Left ventricle myocardium inferior (tissue), 1 donor: ENCODE measurements around the gene EFHD1. TPM values are rescaled to one million over a fixed set of nuclear protein-coding genes. Genes with fewer than 3 reads are reported as not detected.

ENCODE experiments used
- DNase-seq: peaks from one replicate; pipeline ENCODE4 v3.0.0-alpha.2; 2020
- H3K27ac ChIP-seq: fragments of 200-600 bp; replicated peaks from 2 replicates; pipeline ENCODE4 v1.8.0; 2021
- H3K27me3 ChIP-seq: fragments of 200-600 bp; 2 replicates; pipeline ENCODE4 v1.8.0; 2021; ENCODE audit warnings: low read depth
- H3K36me3 ChIP-seq: fragments of 200-600 bp; 2 replicates; pipeline ENCODE4 v1.8.0; 2021
- H3K4me1 ChIP-seq: fragments of 200-600 bp; 2 replicates; pipeline ENCODE4 v1.8.0; 2021
- H3K4me3 ChIP-seq: fragments of 200-600 bp; 2 replicates; pipeline ENCODE4 v1.8.0; 2021; ENCODE audit warnings: mild to moderate bottlenecking, moderate library complexity
- H3K9me3 ChIP-seq: fragments of 200-600 bp; replicated peaks from 2 replicates; pipeline ENCODE4 v1.8.0; 2021
- intact Hi-C: fragments of 100-400 bp; cut with micrococcal nuclease; formaldehyde crosslinking; loops from one replicate; pipeline ENCODE4 v1.11.0; 2022
- total RNA-seq: library from RNA; stranded (reverse); fragmentation: NEBNext Ultra II Directional; extraction: Animal tissue kit (Norgen Biotek cat#: 25700); gene quantifications from one replicate; pipeline ENCODE4 v1.2.1, GENCODE V29; 2021
- TF ChIP-seq, protein P1 (sequence below): fragments of 200-600 bp; IDR thresholded peaks from 2 replicates; pipeline ENCODE4 v1.8.0; 2021; ENCODE audit warnings: antibody characterized with exemption, mild to moderate bottlenecking, borderline replicate concordance
- donor health status: DM: no; HTN: yes; CAD: no; lungs with severe emphysema.

Gene EFHD1
- total RNA-seq, 1 donor from 2014 or later, result 29.7 TPM

DNA sequence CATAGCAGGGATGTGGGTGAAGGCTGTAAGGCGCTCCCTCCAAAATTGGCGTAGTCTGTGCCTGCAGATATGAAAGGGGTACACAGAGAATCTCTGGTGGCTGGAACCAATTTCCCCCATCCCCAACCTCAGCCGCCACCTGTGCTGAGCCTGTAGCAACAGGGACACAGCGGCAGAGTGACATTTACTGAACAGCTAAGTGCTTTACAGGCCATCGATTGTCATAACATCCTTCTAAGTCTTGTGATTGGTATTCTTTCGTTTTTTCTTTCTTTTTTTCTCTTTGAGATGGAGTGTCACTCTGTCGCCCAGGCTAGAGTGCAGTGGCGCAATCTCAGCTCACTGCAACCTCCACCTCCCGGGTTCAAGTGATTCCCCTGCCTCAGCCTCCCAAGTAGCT is 12.2 kb upstream of the EFHD1 start:
- no peaks in the 10 kb centered on the region for H3K9me3 ChIP-seq
- intact Hi-C loops, result no loop called here
- TF ChIP-seq, protein P1, sequence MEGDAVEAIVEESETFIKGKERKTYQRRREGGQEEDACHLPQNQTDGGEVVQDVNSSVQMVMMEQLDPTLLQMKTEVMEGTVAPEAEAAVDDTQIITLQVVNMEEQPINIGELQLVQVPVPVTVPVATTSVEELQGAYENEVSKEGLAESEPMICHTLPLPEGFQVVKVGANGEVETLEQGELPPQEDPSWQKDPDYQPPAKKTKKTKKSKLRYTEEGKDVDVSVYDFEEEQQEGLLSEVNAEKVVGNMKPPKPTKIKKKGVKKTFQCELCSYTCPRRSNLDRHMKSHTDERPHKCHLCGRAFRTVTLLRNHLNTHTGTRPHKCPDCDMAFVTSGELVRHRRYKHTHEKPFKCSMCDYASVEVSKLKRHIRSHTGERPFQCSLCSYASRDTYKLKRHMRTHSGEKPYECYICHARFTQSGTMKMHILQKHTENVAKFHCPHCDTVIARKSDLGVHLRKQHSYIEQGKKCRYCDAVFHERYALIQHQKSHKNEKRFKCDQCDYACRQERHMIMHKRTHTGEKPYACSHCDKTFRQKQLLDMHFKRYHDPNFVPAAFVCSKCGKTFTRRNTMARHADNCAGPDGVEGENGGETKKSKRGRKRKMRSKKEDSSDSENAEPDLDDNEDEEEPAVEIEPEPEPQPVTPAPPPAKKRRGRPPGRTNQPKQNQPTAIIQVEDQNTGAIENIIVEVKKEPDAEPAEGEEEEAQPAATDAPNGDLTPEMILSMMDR, result no peak
- peaks cover 6% of the 10 kb centered on the region for H3K27me3 ChIP-seq
- peaks cover 6% of the 10 kb centered on the region for H3K4me1 ChIP-seq
- H3K27ac ChIP-seq, result no peak overlapping the region
- H3K4me3 ChIP-seq, result no peak overlapping the region
- DNase-seq, result no peak
- H3K36me3 ChIP-seq, result no peaks in the 10 kb centered on the region

DNA sequence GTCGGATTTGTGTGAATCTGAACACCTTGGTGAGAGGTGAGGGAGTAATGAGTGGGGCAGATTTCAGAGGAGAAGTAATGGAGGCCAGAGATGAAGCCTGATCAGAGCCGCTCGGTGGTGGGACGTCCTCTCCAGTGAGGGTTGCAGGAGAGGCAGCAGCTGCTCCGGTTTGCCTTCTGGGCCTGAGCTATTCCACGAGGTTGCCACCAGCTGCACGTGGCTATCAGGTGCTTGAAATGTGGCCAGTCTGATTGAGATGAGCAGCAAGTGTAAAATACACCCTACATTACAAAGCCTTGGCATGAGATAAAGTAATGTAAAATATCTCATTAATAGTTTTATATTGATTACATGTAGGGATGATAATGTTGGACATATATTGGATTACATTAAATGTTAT is 10.8 kb upstream of the EFHD1 start:
- intact Hi-C loops, result no loop called here
- DNase-seq, result no peak
- Histone ChIP-seq H3K4me1 (peaks cover 6% of the 10 kb centered on the region), H3K36me3 (no peaks in the 10 kb centered on the region), H3K4me3 (no peak overlapping the region), H3K27me3 (peaks cover 6% of the 10 kb centered on the region), H3K27ac (no peak overlapping the region), H3K9me3 (no peaks in the 10 kb centered on the region)
- TF ChIP-seq, protein P1, result no peak

GRCh38 chr2:232623768-232624765 is 9.3 kb upstream of the EFHD1 start:
- Histone ChIP-seq H3K4me1 (peaks cover 6% of the 10 kb centered on the region), H3K36me3 (no peaks in the 10 kb centered on the region), H3K27me3 (peaks cover 6% of the 10 kb centered on the region), H3K9me3 (no peaks in the 10 kb centered on the region), H3K27ac (no peak overlapping the region), H3K4me3 (no peak overlapping the region)
- intact Hi-C loops, result no loop called here
- no peak for DNase-seq
- TF ChIP-seq, protein P1, result no peak

DNA sequence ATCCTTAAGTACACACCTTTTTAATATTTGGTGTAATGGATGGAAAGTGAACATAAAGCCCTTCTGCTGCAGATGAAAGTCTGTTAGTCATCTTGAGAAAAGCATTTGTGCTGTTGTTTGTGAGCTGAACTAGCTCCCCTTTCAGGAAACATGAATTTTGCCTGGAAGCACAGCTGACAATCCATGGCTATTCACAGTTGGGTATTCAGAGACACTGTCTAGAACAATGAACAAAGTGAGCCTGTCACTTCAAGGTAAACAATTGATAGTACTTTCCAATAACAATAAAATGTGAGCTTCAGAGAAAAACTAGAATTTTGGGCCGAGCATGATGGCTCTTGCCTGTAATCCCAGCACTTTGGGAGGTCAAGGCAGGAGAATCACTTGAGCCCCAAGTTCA is 6.8 kb upstream of the EFHD1 start:
- no peak for DNase-seq

GRCh38 chr2:232628466-232629128 is 4.8 kb upstream of the EFHD1 start:
- Histone ChIP-seq H3K9me3 (no peaks in the 10 kb centered on the region), H3K27ac (peak overlapping the region; percentile 82), H3K4me3 (no peak overlapping the region), H3K4me1 (peaks cover 16% of the 10 kb centered on the region), H3K36me3 (no peaks in the 10 kb centered on the region), H3K27me3 (peaks cover 43% of the 10 kb centered on the region)
- intact Hi-C loops, result no loop called here
- DNase-seq, result peak; percentile 81
- TF ChIP-seq, protein P1, result no peak

More for the DNA sequence above, 6.8 kb upstream of the EFHD1 start:
- H3K4me1 ChIP-seq, result peaks cover 6% of the 10 kb centered on the region
- H3K27ac ChIP-seq, result no peak overlapping the region
- H3K9me3 ChIP-seq, result no peaks in the 10 kb centered on the region
- H3K36me3 ChIP-seq, result no peaks in the 10 kb centered on the region
- TF ChIP-seq, protein P1, result no peak
- intact Hi-C loops, result no loop called here
- H3K27me3 ChIP-seq, result peaks cover 24% of the 10 kb centered on the region
- no peak overlapping the region for H3K4me3 ChIP-seq
